ENCODE measurements around the gene SNRNP35.
"Not testable (repeated sequence)": the region's sequence is repeated elsewhere in the genome, so short reads cannot be mapped to it uniquely, and the experiment has no call there.

SNRNP35 gene

GRCh38 chr12:123449856-123450255, 8.1 kb upstream of the SNRNP35 start:
- no peaks in the 10 kb centered on the region for H3K36me3 ChIP-seq (ENCODE audit: control insufficient read depth, insufficient read depth, low read length)

GRCh38 chr12:123450636-123451035, 7.3 kb upstream of the SNRNP35 start:
- no peak overlapping the region for H3K4me3 ChIP-seq (ENCODE audit: insufficient read depth, low read depth, low read length, poor library complexity, severe bottlenecking)
- H3K9me3 ChIP-seq (ENCODE audit: control insufficient read depth, low read length) = no peaks in the 10 kb centered on the region
- no peaks in the 10 kb centered on the region for H3K36me3 ChIP-seq (ENCODE audit: control insufficient read depth, insufficient read depth, low read length)
- no peak for DNase-seq
- peaks cover 12% of the 10 kb centered on the region for H3K4me1 ChIP-seq (ENCODE audit: control insufficient read depth, insufficient read depth, low read length, poor library complexity, severe bottlenecking)
- no peaks in the 10 kb centered on the region for H3K27me3 ChIP-seq (replicated peaks; ENCODE audit: control insufficient read depth, insufficient read depth, low read length, poor library complexity, severe bottlenecking)
- H3K27ac ChIP-seq (ENCODE audit: insufficient read depth, low read length, poor library complexity, severe bottlenecking) = no peak overlapping the region

More at GRCh38 chr12:123449856-123450255, 8.1 kb upstream of the SNRNP35 start:
- no peaks in the 10 kb centered on the region for H3K27me3 ChIP-seq (replicated peaks; ENCODE audit: control insufficient read depth, insufficient read depth, low read length, poor library complexity, severe bottlenecking)
- no peak overlapping the region for H3K27ac ChIP-seq (ENCODE audit: insufficient read depth, low read length, poor library complexity, severe bottlenecking)
- H3K4me1 ChIP-seq (ENCODE audit: control insufficient read depth, insufficient read depth, low read length, poor library complexity, severe bottlenecking) = peaks cover 17% of the 10 kb centered on the region
- H3K9me3 ChIP-seq (ENCODE audit: control insufficient read depth, low read length) = no peaks in the 10 kb centered on the region
- no peak for DNase-seq
- no peak overlapping the region for H3K4me3 ChIP-seq (ENCODE audit: insufficient read depth, low read depth, low read length, poor library complexity, severe bottlenecking)

- H3K36me3 ChIP-seq (ENCODE audit: control insufficient read depth, insufficient read depth, low read length); DNase-seq; H3K27me3 ChIP-seq (replicated peaks; ENCODE audit: control insufficient read depth, insufficient read depth, low read length, poor library complexity, severe bottlenecking); H3K9me3 ChIP-seq (ENCODE audit: control insufficient read depth, low read length); H3K4me3 ChIP-seq (ENCODE audit: insufficient read depth, low read depth, low read length, poor library complexity, severe bottlenecking); H3K4me1 ChIP-seq (ENCODE audit: control insufficient read depth, insufficient read depth, low read length, poor library complexity, severe bottlenecking); H3K27ac ChIP-seq (ENCODE audit: insufficient read depth, low read length, poor library complexity, severe bottlenecking): not testable (repeated sequence)
Measured at GRCh38 chr12:123452276-123452550, 5.7 kb upstream of the SNRNP35 start.

- Histone ChIP-seq H3K27me3 (replicated peaks; ENCODE audit: control insufficient read depth, insufficient read depth, low read length, poor library complexity, severe bottlenecking) (no peaks in the 10 kb centered on the region), H3K27ac (ENCODE audit: insufficient read depth, low read length, poor library complexity, severe bottlenecking) (no peak overlapping the region), H3K4me1 (ENCODE audit: control insufficient read depth, insufficient read depth, low read length, poor library complexity, severe bottlenecking) (peaks cover 3% of the 10 kb centered on the region), H3K4me3 (ENCODE audit: insufficient read depth, low read depth, low read length, poor library complexity, severe bottlenecking) (no peak overlapping the region), H3K9me3 (ENCODE audit: control insufficient read depth, low read length) (no peaks in the 10 kb centered on the region), H3K36me3 (ENCODE audit: control insufficient read depth, insufficient read depth, low read length) (no peaks in the 10 kb centered on the region)
- DNase-seq = no peak
Measured at GRCh38 chr12:123453165-123453564, 4.8 kb upstream of the SNRNP35 start.

- H3K36me3 ChIP-seq (ENCODE audit: control insufficient read depth, insufficient read depth, low read length); H3K27me3 ChIP-seq (replicated peaks; ENCODE audit: control insufficient read depth, insufficient read depth, low read length, poor library complexity, severe bottlenecking); H3K27ac ChIP-seq (ENCODE audit: insufficient read depth, low read length, poor library complexity, severe bottlenecking); H3K4me3 ChIP-seq (ENCODE audit: insufficient read depth, low read depth, low read length, poor library complexity, severe bottlenecking); H3K9me3 ChIP-seq (ENCODE audit: control insufficient read depth, low read length); DNase-seq: not testable (repeated sequence)
- peaks cover 10% of the 10 kb centered on the region for H3K4me1 ChIP-seq (ENCODE audit: control insufficient read depth, insufficient read depth, low read length, poor library complexity, severe bottlenecking)
Measured at GRCh38 chr12:123463174-123463573, 5.2 kb downstream of the SNRNP35 start.

GRCh38 chr12:123465084-123465483, 7.1 kb downstream of the SNRNP35 start:
- H3K36me3 ChIP-seq (ENCODE audit: control insufficient read depth, insufficient read depth, low read length) = peaks cover 10% of the 10 kb centered on the region
- DNase-seq = no peak

GRCh38 chr12:123468786-123469185, 10.8 kb downstream of the SNRNP35 start:
- Histone ChIP-seq H3K9me3 (ENCODE audit: control insufficient read depth, low read length) (no peaks in the 10 kb centered on the region), H3K27ac (ENCODE audit: insufficient read depth, low read length, poor library complexity, severe bottlenecking) (no peak overlapping the region), H3K27me3 (replicated peaks; ENCODE audit: control insufficient read depth, insufficient read depth, low read length, poor library complexity, severe bottlenecking) (no peaks in the 10 kb centered on the region), H3K36me3 (ENCODE audit: control insufficient read depth, insufficient read depth, low read length) (peaks cover 19% of the 10 kb centered on the region), H3K4me1 (ENCODE audit: control insufficient read depth, insufficient read depth, low read length, poor library complexity, severe bottlenecking) (no peaks in the 10 kb centered on the region), H3K4me3 (ENCODE audit: insufficient read depth, low read depth, low read length, poor library complexity, severe bottlenecking) (no peak overlapping the region)
- no peak for DNase-seq

More at GRCh38 chr12:123465084-123465483, 7.1 kb downstream of the SNRNP35 start:
- Histone ChIP-seq H3K27ac (ENCODE audit: insufficient read depth, low read length, poor library complexity, severe bottlenecking) (no peak overlapping the region), H3K4me3 (ENCODE audit: insufficient read depth, low read depth, low read length, poor library complexity, severe bottlenecking) (no peak overlapping the region), H3K9me3 (ENCODE audit: control insufficient read depth, low read length) (no peaks in the 10 kb centered on the region), H3K4me1 (ENCODE audit: control insufficient read depth, insufficient read depth, low read length, poor library complexity, severe bottlenecking) (peaks cover 4% of the 10 kb centered on the region), H3K27me3 (replicated peaks; ENCODE audit: control insufficient read depth, insufficient read depth, low read length, poor library complexity, severe bottlenecking) (no peaks in the 10 kb centered on the region)

GRCh38 chr12:123469978-123470377, 12.0 kb downstream of the SNRNP35 start:
- no peak for DNase-seq
- H3K36me3 ChIP-seq (ENCODE audit: control insufficient read depth, insufficient read depth, low read length) = peaks cover 19% of the 10 kb centered on the region
- no peak overlapping the region for H3K27ac ChIP-seq (ENCODE audit: insufficient read depth, low read length, poor library complexity, severe bottlenecking)
- no peaks in the 10 kb centered on the region for H3K9me3 ChIP-seq (ENCODE audit: control insufficient read depth, low read length)
- peaks cover 2% of the 10 kb centered on the region for H3K4me1 ChIP-seq (ENCODE audit: control insufficient read depth, insufficient read depth, low read length, poor library complexity, severe bottlenecking)
- H3K27me3 ChIP-seq (replicated peaks; ENCODE audit: control insufficient read depth, insufficient read depth, low read length, poor library complexity, severe bottlenecking) = no peaks in the 10 kb centered on the region
- H3K4me3 ChIP-seq (ENCODE audit: insufficient read depth, low read depth, low read length, poor library complexity, severe bottlenecking) = no peak overlapping the region

- DNase-seq = no peak
- Histone ChIP-seq H3K4me1 (ENCODE audit: control insufficient read depth, insufficient read depth, low read length, poor library complexity, severe bottlenecking) (peaks cover 7% of the 10 kb centered on the region), H3K9me3 (ENCODE audit: control insufficient read depth, low read length) (no peaks in the 10 kb centered on the region), H3K27me3 (replicated peaks; ENCODE audit: control insufficient read depth, insufficient read depth, low read length, poor library complexity, severe bottlenecking) (no peaks in the 10 kb centered on the region), H3K4me3 (ENCODE audit: insufficient read depth, low read depth, low read length, poor library complexity, severe bottlenecking) (no peak overlapping the region), H3K27ac (ENCODE audit: insufficient read depth, low read length, poor library complexity, severe bottlenecking) (no peak overlapping the region), H3K36me3 (ENCODE audit: control insufficient read depth, insufficient read depth, low read length) (peaks cover 10% of the 10 kb centered on the region)
Measured at GRCh38 chr12:123471374-123472068, 13.6 kb downstream of the SNRNP35 start.

- Histone ChIP-seq H3K9me3 (ENCODE audit: control insufficient read depth, low read length) (no peaks in the 10 kb centered on the region), H3K27ac (ENCODE audit: insufficient read depth, low read length, poor library complexity, severe bottlenecking) (no peak overlapping the region), H3K4me1 (ENCODE audit: control insufficient read depth, insufficient read depth, low read length, poor library complexity, severe bottlenecking) (peaks cover 7% of the 10 kb centered on the region), H3K36me3 (ENCODE audit: control insufficient read depth, insufficient read depth, low read length) (peaks cover 10% of the 10 kb centered on the region), H3K27me3 (replicated peaks; ENCODE audit: control insufficient read depth, insufficient read depth, low read length, poor library complexity, severe bottlenecking) (no peaks in the 10 kb centered on the region), H3K4me3 (ENCODE audit: insufficient read depth, low read depth, low read length, poor library complexity, severe bottlenecking) (no peak overlapping the region)
- no peak for DNase-seq
Measured at GRCh38 chr12:123472438-123472849, 14.5 kb downstream of the SNRNP35 start.

All from effector memory CD4-positive, alpha-beta T cell (primary cell).